ENCODE measurements around the gene CHSY1. TPM values are rescaled to one million over a fixed set of nuclear protein-coding genes. Genes with fewer than 3 reads are reported as not detected.

Gene CHSY1
- polyA plus RNA-seq, 1 experiment = 49.2 TPM

- Histone ChIP-seq H3K9me3 (ENCODE audit: control insufficient read depth, insufficient read depth, low read length) (no peaks in the 10 kb centered on the region), H3K4me3 (ENCODE audit: low read depth, low read length) (no peak overlapping the region), H3K27ac (ENCODE audit: low read depth, low read length) (no peak overlapping the region), H3K27me3 (ENCODE audit: control insufficient read depth, insufficient read depth, low read length) (no peaks in the 10 kb centered on the region)
- CTCF ChIA-PET = no interaction called here
- DNase-seq (ENCODE audit: low read depth, low spot score) = no peak
- POLR2A ChIA-PET = no interaction called here
- no peak for TF ChIP-seq CTCF (IDR thresholded peaks at IDR 0.05; ENCODE audit: low read depth, low read length)
Observed at GRCh38 chr15:101203607-101204189, 48.1 kb downstream of the CHSY1 start.

DNA sequence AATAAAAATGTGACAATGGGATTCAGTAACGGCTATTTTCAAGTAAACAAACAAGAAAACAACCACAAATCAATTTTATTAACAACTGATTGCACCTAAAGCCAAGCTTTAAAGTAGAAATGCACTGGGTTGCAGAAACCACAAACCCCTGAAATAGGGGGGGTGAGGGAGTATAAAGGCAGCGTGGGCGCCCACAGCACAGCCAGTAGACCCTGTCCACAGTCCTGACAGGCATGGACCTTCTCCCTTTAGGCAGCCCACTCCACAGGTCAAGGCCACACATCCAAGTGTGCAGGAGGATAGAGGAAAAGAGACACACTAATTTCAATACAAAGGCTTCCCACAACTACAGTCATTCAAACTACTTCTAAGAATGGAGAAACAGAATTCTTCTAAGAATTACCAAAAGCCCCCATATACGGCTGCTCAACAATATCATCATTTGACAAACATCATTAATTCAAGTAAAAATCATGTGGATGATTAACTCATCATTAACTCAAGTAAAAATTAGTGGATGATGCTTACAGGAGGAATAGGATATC, 48.7 kb downstream of the CHSY1 start:
- Histone ChIP-seq H3K4me3 (ENCODE audit: low read depth, low read length) (no peak overlapping the region), H3K27me3 (ENCODE audit: control insufficient read depth, insufficient read depth, low read length) (no peaks in the 10 kb centered on the region), H3K27ac (ENCODE audit: low read depth, low read length) (no peak overlapping the region), H3K9me3 (ENCODE audit: control insufficient read depth, insufficient read depth, low read length) (no peaks in the 10 kb centered on the region)
- ChIA-PET POLR2A (no interaction called here), CTCF (no interaction called here)
- no peak for TF ChIP-seq CTCF (IDR thresholded peaks at IDR 0.05; ENCODE audit: low read depth, low read length)
- DNase-seq (ENCODE audit: low read depth, low spot score) = no peak

- peak overlapping the region; percentile 31; the same call in 1 of the 2 replicates for H3K4me3 ChIP-seq (ENCODE audit: low read depth, low read length)
- H3K27ac ChIP-seq (ENCODE audit: low read depth, low read length) = peak overlapping the region; percentile 91
- ChIA-PET CTCF (interaction anchor here (1.0 kb wide), 1 partner anchor 194 kb away, joined by 3 read pairs; no protein-coding TSS in a partner anchor), POLR2A (interaction anchor here (0.6 to 1.4 kb wide), 7 partner anchors 9 to 74 kb away, joined by 3 to 13 read pairs (median 4); partner anchors contain the start of gene CHSY1)
- H3K27me3 ChIP-seq (ENCODE audit: control insufficient read depth, insufficient read depth, low read length) = no peaks in the 10 kb centered on the region
- TF ChIP-seq CTCF (IDR thresholded peaks at IDR 0.05; ENCODE audit: low read depth, low read length) = no peak
- DNase-seq (ENCODE audit: low read depth, low spot score) = peak; percentile 93
- H3K9me3 ChIP-seq (ENCODE audit: control insufficient read depth, insufficient read depth, low read length) = no peaks in the 10 kb centered on the region
Observed at GRCh38 chr15:101201411-101202174, 50.3 kb downstream of the CHSY1 start.

DNA sequence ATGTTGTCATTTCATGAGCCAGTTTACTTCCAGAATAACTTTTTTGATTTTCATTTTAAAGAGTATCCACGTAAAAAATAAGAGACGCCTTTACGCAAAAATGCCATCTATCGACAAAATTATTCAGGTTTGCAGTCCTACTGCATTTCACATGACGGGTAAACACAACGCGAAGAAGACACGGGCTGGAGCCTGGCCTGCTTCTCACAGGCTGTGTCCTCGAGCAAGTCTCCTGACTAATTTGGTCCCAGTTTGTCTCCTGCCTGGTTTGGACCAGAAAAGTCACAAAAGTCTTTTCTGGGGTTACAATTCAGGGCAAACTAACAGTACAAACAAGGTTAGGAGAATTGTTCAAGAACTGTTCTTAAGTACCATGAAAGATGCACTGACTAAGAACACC, 51.7 kb downstream of the CHSY1 start:
- Histone ChIP-seq H3K4me3 (ENCODE audit: low read depth, low read length) (no peak overlapping the region), H3K9me3 (ENCODE audit: control insufficient read depth, insufficient read depth, low read length) (no peaks in the 10 kb centered on the region), H3K27me3 (ENCODE audit: control insufficient read depth, insufficient read depth, low read length) (no peaks in the 10 kb centered on the region), H3K27ac (ENCODE audit: low read depth, low read length) (peak overlapping the region; percentile 88)
- ChIA-PET POLR2A (interaction anchor here (2.1 kb wide), 1 partner anchor 11 kb away, joined by 7 read pairs; no protein-coding TSS in a partner anchor), CTCF (no interaction called here)
- no peak for TF ChIP-seq CTCF (IDR thresholded peaks at IDR 0.05; ENCODE audit: low read depth, low read length)
- DNase-seq (ENCODE audit: low read depth, low spot score) = no peak

GRCh38 chr15:101198800-101199199, 53.0 kb downstream of the CHSY1 start:
- CTCF ChIA-PET = no interaction called here
- DNase-seq (ENCODE audit: low read depth, low spot score) = no peak
- Histone ChIP-seq H3K9me3 (ENCODE audit: control insufficient read depth, insufficient read depth, low read length) (no peaks in the 10 kb centered on the region), H3K4me3 (ENCODE audit: low read depth, low read length) (no peak overlapping the region), H3K27me3 (ENCODE audit: control insufficient read depth, insufficient read depth, low read length) (no peaks in the 10 kb centered on the region), H3K27ac (ENCODE audit: low read depth, low read length) (peak overlapping the region; percentile 87)
- POLR2A ChIA-PET = interaction anchor here (1.2 to 2.1 kb wide), 2 partner anchors 10 to 71 kb away, joined by 3 to 7 read pairs; no protein-coding TSS in a partner anchor
- no peak for TF ChIP-seq CTCF (IDR thresholded peaks at IDR 0.05; ENCODE audit: low read depth, low read length)
